ENCODE results near the gene CLEC12A. TPM values are rescaled to one million over a fixed set of nuclear protein-coding genes. Genes with fewer than 3 reads are reported as not detected.

Gene CLEC12A
- total RNA-seq, 1 donor from 2014 or later = 0.65 TPM

GRCh38 chr12:10033783-10034545 is 62.8 kb downstream of the CLEC12A start:
- TF ChIP-seq CTCF (conservative IDR thresholded peaks at IDR 0.05) = peak; percentile 75
- no peaks in the 10 kb centered on the region for H3K9me3 Mint-ChIP-seq
- no peaks in the 10 kb centered on the region for H3K4me1 Mint-ChIP-seq (ENCODE audit: unreplicated experiment)

More at GRCh38 chr12:10033783-10034545, 62.8 kb downstream of the CLEC12A start:
- H3K27ac Mint-ChIP-seq = no peak overlapping the region
- H3K36me3 Mint-ChIP-seq = no peaks in the 10 kb centered on the region
- H3K4me3 Mint-ChIP-seq = no peak overlapping the region
- DNase-seq (ENCODE audit: extremely low spot score, unreplicated experiment) = no peak
- peaks cover 3% of the 10 kb centered on the region for H3K27me3 Mint-ChIP-seq

Other genes with a start within 250 kb of the CLEC12A start
- not detected in 2 replicates for gene CLECL1, start 238.3 kb upstream of the CLEC12A start, total RNA-seq (ENCODE audit: low replicate concordance)
- gene CD69, start 210.5 kb upstream of the CLEC12A start, total RNA-seq (ENCODE audit: low replicate concordance) = 0.19 and 1.6 TPM in 2 replicates
- gene KLRF1, start 143.9 kb upstream of the CLEC12A start, total RNA-seq (ENCODE audit: low replicate concordance) = not detected in 2 replicates
- not detected in 2 replicates for gene CLEC2B, start 102.1 kb upstream of the CLEC12A start, total RNA-seq (ENCODE audit: low replicate concordance)
- gene KLRF2, start 89.9 kb upstream of the CLEC12A start, total RNA-seq (ENCODE audit: low replicate concordance) = not detected in 2 replicates
- not detected in 2 replicates for gene CLEC2A, start 39.0 kb upstream of the CLEC12A start, total RNA-seq (ENCODE audit: low replicate concordance)
- gene CLEC1B, start 27.7 kb downstream of the CLEC12A start, total RNA-seq (ENCODE audit: low replicate concordance) = 0.62 TPM in 1 of 2 replicates, not detected in the other
- gene CLEC12B, start 39.2 kb downstream of the CLEC12A start, total RNA-seq (ENCODE audit: low replicate concordance) = not detected in 2 replicates
- gene CLEC9A, start 59.3 kb downstream of the CLEC12A start, total RNA-seq (ENCODE audit: low replicate concordance) = not detected in 2 replicates
- gene CLEC1A, start 127.6 kb downstream of the CLEC12A start, total RNA-seq (ENCODE audit: low replicate concordance) = 0.86 and 3.6 TPM in 2 replicates
- 1.8 and 16.2 TPM in 2 replicates for gene CLEC7A, start 158.8 kb downstream of the CLEC12A start, total RNA-seq (ENCODE audit: low replicate concordance)
- gene OLR1, start 200.7 kb downstream of the CLEC12A start, total RNA-seq (ENCODE audit: low replicate concordance) = 0.19 and 2.8 TPM in 2 replicates
- 0.68 and 3.4 TPM in 2 replicates for gene TMEM52B, start 207.6 kb downstream of the CLEC12A start, total RNA-seq (ENCODE audit: low replicate concordance)
- gene GABARAPL1, start 241.5 kb downstream of the CLEC12A start, total RNA-seq (ENCODE audit: low replicate concordance) = 43.5 and 252 TPM in 2 replicates

Measured in type B pancreatic cell (in vitro differentiated cells).